IMR-90 (cell line): ENCODE data around the gene DOHH. TPM values are rescaled to one million over a fixed set of nuclear protein-coding genes. Genes with fewer than 3 reads are reported as not detected.

Experiments used
- ATAC-seq: fragments of 200-7000 bp; cut with Tn5 transposase; 2 replicates; pipeline ENCODE4 v1.9.1; 2020; ENCODE audit warnings: low read depth, mild to moderate bottlenecking, moderate library complexity
- BruUV-seq: library from RNA; stranded (reverse); fragments of 400-500 nt; replicated peaks from 2 replicates; lab custom pipeline; 2021; lab: Mats Ljungman, UMichigan
- CTCF ChIA-PET: fragments of 300-600 bp; formaldehyde crosslinking; extraction: SDS; loops from one replicate; lab custom pipeline; 2021; ENCODE audit warnings: antibody characterized with exemption; lab: Yijun Ruan, JAX
- POLR2A ChIA-PET: fragments of 300-600 bp; sonication (Branson Sonifier 250); formaldehyde crosslinking; loops from one replicate; lab custom pipeline; 2022; ENCODE audit warnings: antibody characterized with exemption; ENCODE audit not compliant: unreplicated experiment; lab: Charles Lee
- DNase-seq: peaks from one replicate; pipeline ENCODE4 v3.0.0; 2013
- H2AFZ ChIP-seq: replicated peaks from 2 replicates; pipeline ENCODE3; 2013; ENCODE audit warnings: low read length, mild to moderate bottlenecking; ENCODE audit not compliant: poor library complexity
- H2AK5ac ChIP-seq: 2 replicates; pipeline ENCODE4 v1.6.1; 2013; ENCODE audit warnings: low read depth, low read length, inconsistent platforms
- H2AK9ac ChIP-seq: replicated peaks from 2 replicates; pipeline ENCODE3; 2013; ENCODE audit warnings: mild to moderate bottlenecking, low read depth, low read length, moderate library complexity; ENCODE audit not compliant: poor library complexity
- H2BK120ac ChIP-seq: 2 replicates; pipeline ENCODE4 v1.6.1; 2013; ENCODE audit warnings: low read depth, low read length, inconsistent platforms
- H2BK15ac ChIP-seq: 3 replicates; pipeline ENCODE4 v1.6.1; 2013; ENCODE audit warnings: low read depth, low read length, inconsistent platforms
- H2BK20ac ChIP-seq: 2 replicates; pipeline ENCODE4 v1.6.1; 2013; ENCODE audit warnings: low read depth, mild to moderate bottlenecking, inconsistent platforms, low read length, moderate library complexity
- H2BK5ac ChIP-seq: 2 replicates; pipeline ENCODE4 v1.6.1; 2013; ENCODE audit warnings: mild to moderate bottlenecking, low read depth, low read length, inconsistent platforms; ENCODE audit not compliant: poor library complexity, severe bottlenecking
- H3K14ac ChIP-seq: replicated peaks from 2 replicates; pipeline ENCODE4 v1.6.1; 2013; ENCODE audit warnings: low read depth, low read length, inconsistent platforms
- H3K18ac ChIP-seq: 2 replicates; pipeline ENCODE4 v1.6.1; 2013; ENCODE audit warnings: low read depth, low read length, control low read depth
- H3K23ac ChIP-seq: 2 replicates; pipeline ENCODE4 v1.6.1; 2013; ENCODE audit warnings: low read depth, low read length, inconsistent platforms
- H3K27ac ChIP-seq: 2 replicates; pipeline ENCODE4 v1.5.1; 2013; ENCODE audit warnings: mild to moderate bottlenecking, control low read depth, low read length; ENCODE audit not compliant: insufficient read depth
- H3K27me3 ChIP-seq: 2 replicates; pipeline ENCODE4 v1.6.1; 2013; ENCODE audit warnings: low read length; ENCODE audit not compliant: control insufficient read depth, insufficient read depth
- H3K36me3 ChIP-seq: 2 replicates; pipeline ENCODE4 v1.6.1; 2013; ENCODE audit warnings: low read length, mixed read lengths; ENCODE audit not compliant: control insufficient read depth, insufficient read depth
- H3K4ac ChIP-seq: 2 replicates; pipeline ENCODE4 v1.6.1; 2013; ENCODE audit warnings: low read depth, low read length, inconsistent platforms
- H3K4me1 ChIP-seq: 2 replicates; pipeline ENCODE4 v1.6.1; 2013; ENCODE audit warnings: low read length, mixed read lengths; ENCODE audit not compliant: control insufficient read depth, insufficient read depth
- H3K4me2 ChIP-seq: 2 replicates; pipeline ENCODE4 v1.6.1; 2013; ENCODE audit warnings: low read depth, mild to moderate bottlenecking, control low read depth, low read length, moderate library complexity
- H3K4me3 ChIP-seq: 2 replicates; pipeline ENCODE4 v1.5.1; 2013; ENCODE audit warnings: low read depth, mild to moderate bottlenecking, control low read depth, low read length, moderate library complexity; ENCODE audit not compliant: insufficient read depth
- H3K56ac ChIP-seq: 2 replicates; pipeline ENCODE4 v1.6.1; 2013; ENCODE audit warnings: low read length, inconsistent platforms; ENCODE audit not compliant: insufficient read depth; ENCODE audit errors: extremely low read depth
- H3K79me1 ChIP-seq, 2 experiments: 2 replicates each; pipeline ENCODE4 v1.6.1; 2013; ENCODE audit warnings: low read length in 2 of 2, inconsistent platforms in 1 of 2, low read depth in 1 of 2
- H3K9ac ChIP-seq: 2 replicates; pipeline ENCODE4 v1.6.1; 2013; ENCODE audit warnings: low read depth, low read length, control low read depth
- H3K9me1 ChIP-seq: 2 replicates; pipeline ENCODE4 v1.6.1; 2013; ENCODE audit warnings: low read length, inconsistent platforms; ENCODE audit not compliant: insufficient read depth
- H3K9me3 ChIP-seq: 2 replicates; pipeline ENCODE4 v1.6.1; 2013; ENCODE audit warnings: low read length; ENCODE audit not compliant: control insufficient read depth, insufficient read depth
- H4K20me1 ChIP-seq: 2 replicates; pipeline ENCODE4 v1.6.1; 2013; ENCODE audit warnings: low read length, inconsistent platforms; ENCODE audit not compliant: insufficient read depth
- H4K5ac ChIP-seq: 2 replicates; pipeline ENCODE4 v1.6.1; 2013; ENCODE audit warnings: mild to moderate bottlenecking, low read depth, low read length, control low read depth
- H4K8ac ChIP-seq, 2 experiments: 2 replicates each; pipeline ENCODE4 v1.6.1; 2013; ENCODE audit warnings: low read depth in 2 of 2, low read length in 2 of 2, control low read depth in 1 of 2, inconsistent platforms in 1 of 2
- H4K91ac ChIP-seq: 2 replicates; pipeline ENCODE4 v1.6.1; 2013; ENCODE audit warnings: low read depth, low read length, inconsistent platforms; ENCODE audit not compliant: insufficient read depth
- BHLHE40 ChIP-seq: fragments of 150-350 bp; IDR thresholded peaks from 2 replicates; pipeline ENCODE4 v1.6.1; 2016; ENCODE audit warnings: mild to moderate bottlenecking, low read depth, low read length
- CEBPB ChIP-seq: IDR thresholded peaks from 2 replicates; pipeline ENCODE4 v1.6.1; 2012; ENCODE audit warnings: low read depth, low read length, improper control_type of control experiment
- CHD1 ChIP-seq: IDR thresholded peaks from 2 replicates; pipeline ENCODE4 v1.6.1; 2012; ENCODE audit warnings: low read depth, low read length, improper control_type of control experiment
- FOS ChIP-seq: fragments of 150-350 bp; IDR thresholded peaks from 2 replicates; pipeline ENCODE4 v1.6.1; 2016; ENCODE audit warnings: low read depth, low read length
- MAFK ChIP-seq: IDR thresholded peaks from 2 replicates; pipeline ENCODE4 v1.6.1; 2012; ENCODE audit warnings: low read depth, low read length, improper control_type of control experiment
- MAZ ChIP-seq: IDR thresholded peaks from 2 replicates; pipeline ENCODE4 v1.6.1; 2012; ENCODE audit warnings: low read depth, mild to moderate bottlenecking, low read length, improper control_type of control experiment, moderate library complexity, borderline replicate concordance
- MXI1 ChIP-seq: IDR thresholded peaks from 2 replicates; pipeline ENCODE4 v1.6.1; 2012; ENCODE audit warnings: low read depth, mild to moderate bottlenecking, low read length, moderate library complexity, borderline replicate concordance
- POLR2A ChIP-seq: IDR thresholded peaks from 2 replicates; pipeline ENCODE4 v1.6.1; 2012; ENCODE audit warnings: mild to moderate bottlenecking, low read depth, low read length
- RAD21 ChIP-seq: IDR thresholded peaks from 2 replicates; pipeline ENCODE4 v1.6.1; 2012; ENCODE audit warnings: low read length, improper control_type of control experiment
- RCOR1 ChIP-seq: IDR thresholded peaks from 2 replicates; pipeline ENCODE4 v1.6.1; 2012; ENCODE audit warnings: mild to moderate bottlenecking, low read length, improper control_type of control experiment; ENCODE audit not compliant: insufficient replicate concordance
- SMC3 ChIP-seq: fragments of 150-350 bp; IDR thresholded peaks from 2 replicates; pipeline ENCODE4 v1.6.1; 2016; ENCODE audit warnings: low read depth, mild to moderate bottlenecking, antibody characterized with exemption, low read length, moderate library complexity
- WGBS, 2 experiments: methylation state at CpG; one replicate each; pipeline versions ENCODE4 v1.1.5 to v1.1.7; 2013; ENCODE audit warnings: missing lambda C conversion rate in 2 of 2; ENCODE audit not compliant: insufficient read length in 1 of 2; ENCODE audit errors: extremely low coverage in 2 of 2; 5-methylcytosine and 5-hydroxymethylcytosine counted together
- dilution Hi-C: fragments of 300-500 bp; cut with HindIII; formaldehyde crosslinking; loops from one replicate; pipeline ENCODE4 v1.14.3; 2018; ENCODE audit warnings: low sequenced_read_pairs; ENCODE audit not compliant: unreplicated experiment
- in situ Hi-C: fragments of 300-500 bp; cut with MboI; formaldehyde crosslinking; loops from 3 replicates; pipeline ENCODE4 v1.14.3; 2019; ENCODE audit warnings: low sequenced_read_pairs, inconsistent platforms, mixed read lengths
- intact Hi-C: fragments of 100-400 bp; cut with micrococcal nuclease; formaldehyde crosslinking; loops from 2 replicates; pipeline ENCODE4 v1.10.0; 2022
- polyA plus RNA-seq, 3 experiments: library from polyadenylated mRNA; depleted of rRNA; stranded (reverse); fragments of >200 nt; gene quantifications; 2 replicates each; pipeline ENCODE4 v1.2.3, GENCODE V29; 2012; ENCODE audit warnings: low replicate concordance in 1 of 3
- total RNA-seq: library from RNA; depleted of rRNA; stranded (reverse); fragments of >200 nt; gene quantifications from 2 replicates; pipeline ENCODE4 v1.2.3, GENCODE V29; 2012

Gene DOHH
- total and polyA plus RNA-seq, 2 of the 4 experiments (the other 2 are of a cell fraction): 3.2 to 9.2 TPM

- H2AK9ac ChIP-seq: no peak overlapping the region
- H3K36me3 ChIP-seq: peaks cover 21% of the 10 kb centered on the region; the same call in 1 of the 2 replicates
- no peak overlapping the region for H3K23ac ChIP-seq
- no TSS peak for BruUV-seq
- no peaks in the 10 kb centered on the region for H3K27me3 ChIP-seq
- H3K9me1 ChIP-seq: peaks cover 21% of the 10 kb centered on the region
- no peak for DNase-seq
- intact Hi-C loops: no loop called here
- peaks cover 15 to 93% of the 10 kb centered on the region in 2 experiments for H3K79me1 ChIP-seq
- H3K9me3 ChIP-seq: no peaks in the 10 kb centered on the region
- H2BK20ac ChIP-seq: no peak overlapping the region
- H2BK120ac ChIP-seq: no peak overlapping the region
- no peak overlapping the region for H3K18ac ChIP-seq
- no peak overlapping the region for H3K4ac ChIP-seq
- no peak overlapping the region for H4K5ac ChIP-seq
- CTCF ChIA-PET: no interaction called here
- no peak overlapping the region for H3K4me2 ChIP-seq
- no peak overlapping the region for H3K4me3 ChIP-seq
- H2AFZ ChIP-seq: no peak overlapping the region
- H3K56ac ChIP-seq: no peak overlapping the region
- H4K91ac ChIP-seq: no peak overlapping the region
- no peak for ATAC-seq
- dilution Hi-C loops: no loop called here
- H3K9ac ChIP-seq: no peak overlapping the region
- 93% methylated on average over 15 of the region's 18 CpGs; no CpG with 5 or more reads in 1 of the 2 experiments for WGBS, 2 experiments
- no peak overlapping the region for H2AK5ac ChIP-seq
- H4K20me1 ChIP-seq: peaks cover 99% of the 10 kb centered on the region
- no peak overlapping the region for H2BK15ac ChIP-seq
- POLR2A ChIA-PET: interaction anchor here (0.5 kb wide), 1 partner anchor 12 kb away, joined by 4 read pairs; no protein-coding TSS in a partner anchor
- H3K14ac ChIP-seq: no peak overlapping the region
- in situ Hi-C loops: no loop called here
- H3K4me1 ChIP-seq: peaks cover 9% of the 10 kb centered on the region
- no peak for TF ChIP-seq MAZ
- TF ChIP-seq MXI1: no peak
- TF ChIP-seq RAD21: no peak
- no peak for TF ChIP-seq SMC3
- TF ChIP-seq MAFK: no peak
- TF ChIP-seq BHLHE40: no peak
- TF ChIP-seq RCOR1: no peak
- TF ChIP-seq FOS: no peak
- no peak for TF ChIP-seq CHD1
- no peak for TF ChIP-seq POLR2A
- no peak for TF ChIP-seq CEBPB
- no peak overlapping the region for H4K8ac ChIP-seq
- H2BK5ac ChIP-seq: no peak overlapping the region
- no peak overlapping the region for H3K27ac ChIP-seq
Measured at GRCh38 chr19:3519126-3519525, 18.7 kb upstream of the DOHH start.
